ENCODE measurements around the gene TOR1AIP1. TPM values are rescaled to one million over a fixed set of nuclear protein-coding genes. Genes with fewer than 3 reads are reported as not detected.

Gene TOR1AIP1
- polyA plus RNA-seq, 2 of the 4 experiments (the other 2 are of a cell fraction), result 31.3 to 38.4 TPM

DNA sequence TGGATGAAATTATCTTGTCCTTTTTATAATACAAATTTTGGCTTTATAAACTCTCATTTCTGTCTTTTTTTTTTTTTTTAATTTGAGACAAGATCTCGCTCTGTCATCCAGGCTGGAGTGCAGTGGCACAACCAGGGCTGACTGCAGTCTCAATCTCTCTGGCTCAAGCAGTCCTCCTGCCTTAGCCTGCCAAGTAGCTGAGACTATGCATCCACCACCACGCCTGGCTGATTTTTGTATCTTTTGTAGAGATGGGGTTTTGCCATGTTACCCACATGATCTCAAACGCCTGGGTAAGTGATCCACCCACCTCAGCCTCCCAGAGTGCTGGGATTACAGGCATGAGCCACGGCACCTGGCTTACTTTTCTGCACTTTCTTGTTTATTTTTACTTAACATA, 7.5 kb downstream of the TOR1AIP1 start:
- no peaks in the 10 kb centered on the region for H3K9me3 ChIP-seq
- H3K4me3 ChIP-seq, result no peak overlapping the region
- POLR2A ChIA-PET, result no interaction called here
- H3K4me1 ChIP-seq, result peaks cover under 1% of the 10 kb centered on the region; the same call in 1 of the 3 replicates
- no peak overlapping the region for H3K4me2 ChIP-seq
- FAIRE-seq (no peak), ATAC-seq (no peak), DNase-seq (ENCODE audit: low read depth in 1 of 2, low spot score in 1 of 2) (no peak)
- 93% methylated on average over 4 of the region's 4 CpGs for WGBS (ENCODE audit: missing lambda C conversion rate)
- no peak overlapping the region for H3K27ac ChIP-seq
- TF ChIP-seq CBX2 (IDR thresholded peaks at IDR 0.05; ENCODE audit: borderline replicate concordance, low read depth), result no peak
- TF ChIP-seq KDM5A (IDR thresholded peaks at IDR 0.05), result no peak
- TF ChIP-seq RNF2 (IDR thresholded peaks at IDR 0.05; ENCODE audit: borderline replicate concordance, low read depth), result no peak
- TF ChIP-seq, protein P1, sequence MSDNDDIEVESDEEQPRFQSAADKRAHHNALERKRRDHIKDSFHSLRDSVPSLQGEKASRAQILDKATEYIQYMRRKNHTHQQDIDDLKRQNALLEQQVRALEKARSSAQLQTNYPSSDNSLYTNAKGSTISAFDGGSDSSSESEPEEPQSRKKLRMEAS (IDR thresholded peaks at IDR 0.05), result no peak
- TF ChIP-seq KDM1A (IDR thresholded peaks at IDR 0.05; ENCODE audit: low read depth), result no peak
- no peak for TF ChIP-seq POLR2A (IDR thresholded peaks at IDR 0.05; ENCODE audit: low read length)
- no peak for TF ChIP-seq HOXB5 (CRISPR knock-in tag; IDR thresholded peaks at IDR 0.05)
- CTCF ChIA-PET, result interaction anchor here (0.9 kb wide), 1 partner anchor 75 kb away, joined by 5 read pairs; no protein-coding TSS in a partner anchor

DNA sequence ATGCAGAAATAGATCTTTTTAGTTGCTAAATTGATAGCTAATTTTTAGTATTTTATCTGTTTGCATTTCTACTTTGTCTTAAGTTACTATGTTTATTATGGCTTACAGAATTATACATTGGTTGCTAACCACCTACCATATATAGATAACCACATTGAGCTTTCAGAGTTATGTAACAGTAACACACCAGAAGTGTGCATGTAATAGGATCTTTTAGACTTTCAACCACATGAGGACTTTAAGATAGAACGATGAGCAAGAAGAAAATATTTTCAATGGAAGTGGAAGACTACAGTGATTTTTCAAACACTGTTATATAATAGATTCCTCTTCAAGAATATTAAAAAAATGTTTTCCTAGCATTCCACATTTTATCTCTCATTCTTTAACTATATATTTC, 28.8 kb downstream of the TOR1AIP1 start:
- FAIRE-seq, result no peak
- POLR2A ChIA-PET, result interaction anchor here (2.1 kb wide), 1 partner anchor 28 kb away, joined by 10 read pairs; the partner anchor contains the start of gene TOR1AIP1
- no peak overlapping the region for H3K4me2 ChIP-seq
- H3K4me1 ChIP-seq, result no peaks in the 10 kb centered on the region
- CTCF ChIA-PET, result interaction anchor here (0.7 to 1.3 kb wide), 2 partner anchors 11 to 14 kb away, joined by 3 read pairs; no protein-coding TSS in a partner anchor
- TF ChIP-seq EHF (CRISPR knock-in tag; IDR thresholded peaks at IDR 0.05), result no peak
- TF ChIP-seq ZFP36 (IDR thresholded peaks at IDR 0.05; ENCODE audit: borderline replicate concordance, partially characterized antibody), result no peak
- TF ChIP-seq, protein P2, sequence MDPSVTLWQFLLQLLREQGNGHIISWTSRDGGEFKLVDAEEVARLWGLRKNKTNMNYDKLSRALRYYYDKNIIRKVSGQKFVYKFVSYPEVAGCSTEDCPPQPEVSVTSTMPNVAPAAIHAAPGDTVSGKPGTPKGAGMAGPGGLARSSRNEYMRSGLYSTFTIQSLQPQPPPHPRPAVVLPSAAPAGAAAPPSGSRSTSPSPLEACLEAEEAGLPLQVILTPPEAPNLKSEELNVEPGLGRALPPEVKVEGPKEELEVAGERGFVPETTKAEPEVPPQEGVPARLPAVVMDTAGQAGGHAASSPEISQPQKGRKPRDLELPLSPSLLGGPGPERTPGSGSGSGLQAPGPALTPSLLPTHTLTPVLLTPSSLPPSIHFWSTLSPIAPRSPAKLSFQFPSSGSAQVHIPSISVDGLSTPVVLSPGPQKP (IDR thresholded peaks at IDR 0.05; ENCODE audit: low read depth, low read length), result no peak
- no peak for TF ChIP-seq RNF2 (IDR thresholded peaks at IDR 0.05; ENCODE audit: borderline replicate concordance, low read depth)
- TF ChIP-seq FOSB (CRISPR knock-in tag; IDR thresholded peaks at IDR 0.05), result no peak
- TF ChIP-seq HOXB13 (CRISPR knock-in tag; IDR thresholded peaks at IDR 0.05; ENCODE audit: low read depth), result no peak
- H3K9me3 ChIP-seq, result no peaks in the 10 kb centered on the region
- WGBS (ENCODE audit: missing lambda C conversion rate), result 90% methylated on average over 1 of the region's 1 CpG
- ATAC-seq, result no peak
- no peak overlapping the region for H3K4me3 ChIP-seq
- no peak for DNase-seq (ENCODE audit: low read depth in 1 of 2, low spot score in 1 of 2)
- H3K27ac ChIP-seq, result no peak overlapping the region

DNA sequence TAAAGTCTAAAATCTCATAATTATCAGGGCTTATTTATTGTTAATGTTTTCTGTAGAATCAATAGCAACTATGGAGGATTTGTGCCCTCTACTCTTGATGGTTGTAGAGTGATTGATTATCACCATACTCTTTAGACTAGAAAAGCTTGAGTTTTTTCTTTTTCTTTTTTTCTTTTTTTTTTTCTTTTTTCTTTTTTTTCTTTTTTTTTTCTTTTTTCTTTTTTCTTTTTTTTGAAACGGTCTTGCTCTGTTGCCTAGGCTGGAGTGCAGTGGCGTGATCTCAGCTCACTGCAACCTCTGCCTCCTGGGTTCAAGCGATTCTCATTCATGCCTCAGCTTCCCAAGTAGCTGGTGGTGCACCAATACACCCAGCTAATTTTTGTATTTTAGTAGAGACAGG, 29.7 kb downstream of the TOR1AIP1 start:
- Histone ChIP-seq H3K9me3 (no peaks in the 10 kb centered on the region), H3K4me2 (no peak overlapping the region), H3K27ac (no peak overlapping the region), H3K4me1 (no peaks in the 10 kb centered on the region), H3K4me3 (no peak overlapping the region)
- ChIA-PET POLR2A (interaction anchor here (0.7 to 2.1 kb wide), 2 partner anchors 23 to 29 kb away, joined by 4 to 10 read pairs; partner anchors contain the start of gene TOR1AIP1), CTCF (interaction anchor here (0.6 to 0.7 kb wide), 3 partner anchors 13 to 382 kb away, joined by 3 to 4 read pairs (median 3); no protein-coding TSS in a partner anchor)
- 89% methylated on average over 3 of the region's 3 CpGs for WGBS (ENCODE audit: missing lambda C conversion rate)
- TF ChIP-seq NR3C1 (IDR thresholded peaks at IDR 0.05) (no peak), NFE2L2 (conservative IDR thresholded peaks at IDR 0.05; ENCODE audit: low read length) (no peak), ZSCAN20 (CRISPR knock-in tag; IDR thresholded peaks at IDR 0.05) (no peak), ZFP36 (IDR thresholded peaks at IDR 0.05; ENCODE audit: borderline replicate concordance, partially characterized antibody) (no peak), HOXB13 (CRISPR knock-in tag; IDR thresholded peaks at IDR 0.05; ENCODE audit: low read depth) (no peak), EP300 (IDR thresholded peaks at IDR 0.05) (no peak), RFX5 (IDR thresholded peaks at IDR 0.05) (no peak), KDM1A (IDR thresholded peaks at IDR 0.05; ENCODE audit: low read depth) (no peak), KDM5A (IDR thresholded peaks at IDR 0.05) (no peak)
- TF ChIP-seq, protein P3, sequence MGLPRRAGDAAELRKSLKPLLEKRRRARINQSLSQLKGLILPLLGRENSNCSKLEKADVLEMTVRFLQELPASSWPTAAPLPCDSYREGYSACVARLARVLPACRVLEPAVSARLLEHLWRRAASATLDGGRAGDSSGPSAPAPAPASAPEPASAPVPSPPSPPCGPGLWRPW (IDR thresholded peaks at IDR 0.05), result no peak
- TF ChIP-seq, protein P4, sequence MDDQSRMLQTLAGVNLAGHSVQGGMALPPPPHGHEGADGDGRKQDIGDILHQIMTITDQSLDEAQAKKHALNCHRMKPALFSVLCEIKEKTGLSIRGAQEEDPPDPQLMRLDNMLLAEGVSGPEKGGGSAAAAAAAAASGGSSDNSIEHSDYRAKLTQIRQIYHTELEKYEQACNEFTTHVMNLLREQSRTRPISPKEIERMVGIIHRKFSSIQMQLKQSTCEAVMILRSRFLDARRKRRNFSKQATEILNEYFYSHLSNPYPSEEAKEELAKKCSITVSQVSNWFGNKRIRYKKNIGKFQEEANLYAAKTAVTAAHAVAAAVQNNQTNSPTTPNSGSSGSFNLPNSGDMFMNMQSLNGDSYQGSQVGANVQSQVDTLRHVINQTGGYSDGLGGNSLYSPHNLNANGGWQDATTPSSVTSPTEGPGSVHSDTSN (IDR thresholded peaks at IDR 0.05), result no peak
- no peak for ATAC-seq
- no peak for DNase-seq (ENCODE audit: low read depth in 1 of 2, low spot score in 1 of 2)
- FAIRE-seq, result no peak
